Measurements from ENCODE around the gene LRCH4. TPM values are rescaled to one million over a fixed set of nuclear protein-coding genes. Genes with fewer than 3 reads are reported as not detected.

LRCH4 gene
- total RNA-seq, 1 donor from 2014 or later = 93.0 TPM

- DNase-seq (ENCODE audit: extremely low read depth, low read depth, low spot score) = no peak
These were observed 3.3 kb downstream of the LRCH4 start for GRCh38 chr7:100582650-100583049.

GRCh38 chr7:100582041-100582579, 3.8 kb downstream of the LRCH4 start:
- no peak for DNase-seq (ENCODE audit: extremely low read depth, low read depth, low spot score)

- DNase-seq (ENCODE audit: extremely low read depth, low read depth, low spot score) = no peak
These were observed 5.3 kb downstream of the LRCH4 start for GRCh38 chr7:100580466-100581283.

GRCh38 chr7:100578246-100579183, 7.4 kb downstream of the LRCH4 start:
- no peak for DNase-seq (ENCODE audit: extremely low read depth, low read depth, low spot score)

GRCh38 chr7:100577507-100577906, 8.4 kb downstream of the LRCH4 start:
- no peak for DNase-seq (ENCODE audit: extremely low read depth, low read depth, low spot score)

- DNase-seq (ENCODE audit: extremely low read depth, low read depth, low spot score) = no peak
These were observed 8.8 kb downstream of the LRCH4 start for GRCh38 chr7:100577103-100577502.

GRCh38 chr7:100576384-100576993, 9.4 kb downstream of the LRCH4 start:
- DNase-seq (ENCODE audit: extremely low read depth, low read depth, low spot score) = no peak

- DNase-seq (ENCODE audit: extremely low read depth, low read depth, low spot score) = no peak
These were observed 10.1 kb downstream of the LRCH4 start for GRCh38 chr7:100575746-100576383.

- DNase-seq (ENCODE audit: extremely low read depth, low read depth, low spot score) = no peak
These were observed 10.7 kb downstream of the LRCH4 start for GRCh38 chr7:100575206-100575631.

GRCh38 chr7:100574362-100575205, 11.3 kb downstream of the LRCH4 start:
- DNase-seq (ENCODE audit: extremely low read depth, low read depth, low spot score) = no peak

GRCh38 chr7:100573691-100574361, 12.1 kb downstream of the LRCH4 start, which contains the start of gene SAP25:
Gene SAP25, minus strand, starts transcription at chr7:100573900. Its CDS starts 158 bp downstream, at chr7:100573742.
- no peak for DNase-seq (ENCODE audit: extremely low read depth, low read depth, low spot score)

GRCh38 chr7:100572949-100573675, 12.8 kb downstream of the LRCH4 start:
- DNase-seq (ENCODE audit: extremely low read depth, low read depth, low spot score) = no peak

- DNase-seq (ENCODE audit: extremely low read depth, low read depth, low spot score) = no peak
These were observed 13.5 kb downstream of the LRCH4 start for GRCh38 chr7:100572281-100572948.

GRCh38 chr7:100571829-100572116, 14.2 kb downstream of the LRCH4 start:
- DNase-seq (ENCODE audit: extremely low read depth, low read depth, low spot score) = no peak

- no peak for DNase-seq (ENCODE audit: extremely low read depth, low read depth, low spot score)
These were observed 14.7 kb downstream of the LRCH4 start for GRCh38 chr7:100570954-100571828.

GRCh38 chr7:100568896-100569844, 16.8 kb downstream of the LRCH4 start:
- no peak for DNase-seq (ENCODE audit: extremely low read depth, low read depth, low spot score)
